ENCODE data around the gene BCL6.

Gene BCL6

GRCh38 chr3:187745201-187746058, at the start of gene BCL6:
BCL6 (minus strand) TSS chr3:187745468; CDS start chr3:187733693, 11,775 bp downstream.
- DNase-seq (ENCODE audit: extremely low spot score): peak; percentile 64
- CTCF ChIA-PET: interaction anchor here (0.7 to 6.2 kb wide), 7 partner anchors 9 to 1209 kb away, joined by 3 to 54 read pairs (median 4); no protein-coding TSS in a partner anchor
- no peak for TF ChIP-seq CTCF (IDR thresholded peaks at IDR 0.05; ENCODE audit: control extremely low read depth, extremely low read depth, low read depth, missing control alignments)
- POLR2A ChIA-PET: interaction anchor here (0.5 kb wide), 1 partner anchor 98 kb away, joined by 11 read pairs; no protein-coding TSS in a partner anchor

- POLR2A ChIA-PET: no interaction called here
These were observed 49.5 kb upstream of the BCL6 start for GRCh38 chr3:187794731-187795130.

GRCh38 chr3:187793618-187794017, 48.4 kb upstream of the BCL6 start:
- TF ChIP-seq CTCF (IDR thresholded peaks at IDR 0.05; ENCODE audit: control extremely low read depth, extremely low read depth, low read depth, missing control alignments): no peak
- ChIA-PET POLR2A (no interaction called here), CTCF (interaction anchor here (0.8 kb wide), 1 partner anchor 53 kb away, joined by 3 read pairs; no protein-coding TSS in a partner anchor)
- DNase-seq (ENCODE audit: extremely low spot score): no peak

More at GRCh38 chr3:187794731-187795130, 49.5 kb upstream of the BCL6 start:
- no peak for DNase-seq (ENCODE audit: extremely low spot score)
- CTCF ChIA-PET: no interaction called here
- no peak for TF ChIP-seq CTCF (IDR thresholded peaks at IDR 0.05; ENCODE audit: control extremely low read depth, extremely low read depth, low read depth, missing control alignments)

GRCh38 chr3:187792521-187792920, 47.3 kb upstream of the BCL6 start:
- POLR2A ChIA-PET: no interaction called here
- no peak for TF ChIP-seq CTCF (IDR thresholded peaks at IDR 0.05; ENCODE audit: control extremely low read depth, extremely low read depth, low read depth, missing control alignments)
- CTCF ChIA-PET: interaction anchor here (0.8 kb wide), 1 partner anchor 52 kb away, joined by 3 read pairs; no protein-coding TSS in a partner anchor
- DNase-seq (ENCODE audit: extremely low spot score): no peak

GRCh38 chr3:187789872-187790271, 44.6 kb upstream of the BCL6 start:
- ChIA-PET CTCF (no interaction called here), POLR2A (no interaction called here)

More at GRCh38 chr3:187789872-187790271, 44.6 kb upstream of the BCL6 start:
- no peak for DNase-seq (ENCODE audit: extremely low spot score)
- TF ChIP-seq CTCF (IDR thresholded peaks at IDR 0.05; ENCODE audit: control extremely low read depth, extremely low read depth, low read depth, missing control alignments): no peak
